Pancreas (tissue), 10 donors: ENCODE data around the gene OSBPL8. TPM values are rescaled to one million over a fixed set of nuclear protein-coding genes. Genes with fewer than 3 reads are reported as not detected.

ENCODE experiments used
- ATAC-seq, 4 donors: fragments of 200-7000 bp; cut with Tn5 transposase; one replicate each; pipeline versions ENCODE4 v1.8.0 to v1.9.1; 2020; ENCODE audit warnings: mild to moderate bottlenecking in 4 of 4, moderate library complexity in 4 of 4
- DNase-seq, 6 donors: peaks; one replicate each; pipeline ENCODE4 v3.0.0-alpha.2; 2020
- FAIRE-seq: peaks from 2 replicates; lab custom pipeline; 2012; peaks lifted over from hg19 to GRCh38; lab: Jason Lieb, UNC
- H3K27ac ChIP-seq, 4 donors: fragments of 200-600 bp; sonication (generic); 1 replicate in 3 of 4; 2 replicates in 1 of 4; pipeline versions ENCODE4 v1.5.0 to v1.8.0; 2020
- H3K27me3 ChIP-seq, 4 donors: fragments of 200-600 bp; one replicate each; pipeline ENCODE4 v1.8.0; 2021
- H3K36me3 ChIP-seq, 3 donors: fragments of 200-600 bp; sonication (generic) in 1 of 3; one replicate each; pipeline versions ENCODE4 v1.5.0 to v1.8.0; 2020 to 2021
- H3K4me1 ChIP-seq, 3 donors: fragments of 200-600 bp; one replicate each; pipeline ENCODE4 v1.8.0; 2021
- H3K4me3 ChIP-seq, 4 donors: fragments of 200-600 bp; sonication (generic) in 2 of 4; one replicate each; pipeline versions ENCODE4 v1.5.0 to v1.8.0; 2020 to 2021
- H3K9me3 ChIP-seq, 4 donors: fragments of 200-600 bp; one replicate each; pipeline ENCODE4 v1.8.0; 2021
- CTCF ChIP-seq, 4 donors: fragments of 200-600 bp; sonication (generic) in 3 of 4; IDR thresholded peaks; one replicate each; pipeline versions ENCODE4 v1.5.0 to v1.8.0; 2021; ENCODE audit warnings: antibody characterized with exemption in 4 of 4
- WGBS, 2 donors: extraction: QIAGEN DNeasy Blood & Tissue Kit; methylation state at CpG; one replicate each; pipeline ENCODE4 v1.1.7; 2013; 5-methylcytosine and 5-hydroxymethylcytosine counted together
- intact Hi-C, 3 donors: fragments of 100-400 bp; cut with DNase I; formaldehyde crosslinking; loops; one replicate each; pipeline versions ENCODE4 v1.11.1 to v1.14.2; 2022
- polyA plus RNA-seq, 2 donors: library from polyadenylated mRNA; stranded (reverse); fragments of 200-250 nt; gene quantifications; one replicate each; pipeline ENCODE4 v1.2.3, GENCODE V29; 2013
- total RNA-seq, 6 donors: library from RNA; stranded (reverse); fragmentation: NEBNext Ultra II Directional in 4 of 6; extraction: Animal tissue kit (Norgen Biotek cat#: 25700) in 4 of 6; gene quantifications; one replicate each; pipeline versions ENCODE4 v1.2.1 to v1.2.4, GENCODE V29; 2021 to 2023
- donor health status: healthy with polysubstance abuse.
- donor health status: DM: no; HTN: no; CAD: no; lungs with moderate emphysema.
- donor health status: DM: no; HTN: no; CAD: no.
- donor health status: control.
- donor health status: control.
- donor health status: Bipolar disorder and iron deficiency.
- donor health status: DM: yes; HTN: yes; CAD: no.
- donor health status: DM: no; HTN: no; CAD: no.
- donor health status: DM: no; HTN: no; CAD: no.
- donor health status: DM: yes; HTN: yes; CAD: no.

The OSBPL8 gene
- total and polyA plus RNA-seq, 8 donors: 3.6 to 39.6 (median 22.7) TPM

DNA sequence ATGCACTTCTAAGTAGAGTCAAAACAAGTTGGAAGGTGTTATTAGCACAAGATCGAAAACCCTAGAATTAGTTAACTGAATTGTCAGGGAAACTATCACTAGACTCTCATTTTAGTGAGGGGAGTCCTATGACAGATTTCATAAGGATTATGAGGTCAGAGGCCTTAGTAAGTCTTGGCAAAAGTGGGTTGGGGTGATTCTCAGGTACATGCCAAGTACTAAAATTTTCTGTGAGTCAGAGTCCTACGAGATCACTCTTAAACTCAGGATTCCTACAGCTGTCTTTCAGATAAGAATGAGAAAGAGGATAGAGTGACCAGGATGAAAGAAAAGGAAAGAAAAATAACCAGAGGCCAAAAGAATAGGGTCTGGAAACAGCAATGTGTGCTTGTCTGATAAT, 160.5 kb downstream of the OSBPL8 start:
- FAIRE-seq (no peak), ATAC-seq (no peak), DNase-seq (no peak)
- Histone ChIP-seq H3K27ac (no peak overlapping the region), H3K36me3 (no peaks in the 10 kb centered on the region), H3K4me3 (no peak overlapping the region), H3K27me3 (no peaks in the 10 kb centered on the region), H3K4me1 (no peaks in the 10 kb centered on the region), H3K9me3 (no peaks in the 10 kb centered on the region)
- intact Hi-C loops: no loop called here
- TF ChIP-seq CTCF (IDR thresholded peaks at IDR 0.05): no peak
- 89 to 94% methylated on average over 2 of the region's 2 CpGs for WGBS, 2 donors

DNA sequence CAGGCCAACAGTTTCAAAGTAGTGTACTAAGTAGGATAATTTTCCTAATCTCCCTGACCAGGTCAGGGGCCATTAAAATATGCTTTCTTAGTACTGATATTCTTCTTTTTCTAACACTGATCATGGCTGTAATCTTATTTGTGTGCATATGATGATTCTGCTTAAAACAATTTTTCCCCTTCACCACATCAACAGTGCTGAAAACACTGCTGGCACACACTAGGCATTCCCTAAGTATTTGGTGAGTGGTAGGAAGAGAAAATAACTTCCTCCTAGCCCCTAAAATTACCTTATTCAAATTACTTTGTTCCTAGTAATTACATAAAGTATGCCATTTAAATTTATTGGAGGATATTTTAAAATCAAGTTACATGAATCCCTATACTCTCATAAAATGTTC, 161.5 kb downstream of the OSBPL8 start:
- Histone ChIP-seq H3K27ac (no peak overlapping the region), H3K9me3 (no peaks in the 10 kb centered on the region), H3K4me1 (no peaks in the 10 kb centered on the region), H3K27me3 (no peaks in the 10 kb centered on the region), H3K4me3 (no peak overlapping the region), H3K36me3 (no peaks in the 10 kb centered on the region)
- FAIRE-seq (no peak), ATAC-seq (no peak), DNase-seq (no peak)
- no peak for TF ChIP-seq CTCF (IDR thresholded peaks at IDR 0.05)
- intact Hi-C loops: no loop called here

DNA sequence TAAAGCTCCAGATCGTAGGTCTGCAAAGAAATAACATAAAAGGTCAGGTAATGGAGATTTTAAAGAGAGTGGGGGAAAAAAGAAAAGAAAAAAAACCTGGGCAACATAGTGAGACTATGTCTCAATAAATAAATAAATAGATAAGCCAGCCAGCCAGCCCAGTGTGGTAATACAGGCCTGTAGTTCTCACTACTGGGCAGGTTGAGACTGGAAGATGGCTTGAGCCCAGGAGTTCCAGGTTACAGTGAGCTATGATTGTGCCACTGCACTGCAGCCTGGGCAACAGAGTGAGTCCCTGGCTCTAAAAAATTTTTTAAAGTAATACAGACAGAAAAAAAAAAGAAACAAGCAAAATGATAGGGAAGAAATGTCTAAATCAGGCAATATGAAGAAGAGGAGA, 168.1 kb downstream of the OSBPL8 start:
- Histone ChIP-seq H3K9me3 (no peaks in the 10 kb centered on the region), H3K27me3 (no peaks in the 10 kb centered on the region), H3K36me3 (peaks cover 0 to 3% (median 0%) of the 10 kb centered on the region in 3 donors), H3K27ac (no peak overlapping the region), H3K4me3 (no peak overlapping the region), H3K4me1 (no peaks in the 10 kb centered on the region)
- WGBS, 2 donors: 84 to 96% methylated on average over 1 of the region's 1 CpG
- ATAC-seq: no peak
- DNase-seq: no peak
- intact Hi-C loops: no loop called here
- no peak for FAIRE-seq
- TF ChIP-seq CTCF (IDR thresholded peaks at IDR 0.05): no peak

- no peak overlapping the region for H3K27ac ChIP-seq
- no peaks in the 10 kb centered on the region for H3K9me3 ChIP-seq
- no peaks in the 10 kb centered on the region for H3K27me3 ChIP-seq
- DNase-seq (no peak), FAIRE-seq (no peak), ATAC-seq (no peak)
- H3K36me3 ChIP-seq: peaks cover 0 to 6% (median 3%) of the 10 kb centered on the region in 3 donors
- H3K4me3 ChIP-seq: no peak overlapping the region
- peaks cover 0 to 3% (median 0%) of the 10 kb centered on the region in 3 donors for H3K4me1 ChIP-seq
- TF ChIP-seq CTCF (IDR thresholded peaks at IDR 0.05): no peak
- intact Hi-C loops: no loop called here
- 89 to 94% methylated on average over 2 of the region's 2 CpGs for WGBS, 2 donors
Observed at GRCh38 chr12:76387614-76388013, 172.0 kb downstream of the OSBPL8 start.

GRCh38 chr12:76384560-76384959, 175.0 kb downstream of the OSBPL8 start:
- no peak overlapping the region for H3K27ac ChIP-seq
- intact Hi-C loops: no loop called here
- H3K9me3 ChIP-seq: no peaks in the 10 kb centered on the region
- no peak for FAIRE-seq
- H3K36me3 ChIP-seq: peaks cover 0 to 6% (median 3%) of the 10 kb centered on the region in 3 donors
- WGBS, 2 donors: 89 to 91% methylated on average over 2 of the region's 2 CpGs
- peaks cover 0 to 3% (median 0%) of the 10 kb centered on the region in 3 donors for H3K4me1 ChIP-seq
- DNase-seq: no peak
- H3K4me3 ChIP-seq: no peak overlapping the region
- no peak for ATAC-seq
- H3K27me3 ChIP-seq: no peaks in the 10 kb centered on the region
- no peak for TF ChIP-seq CTCF (IDR thresholded peaks at IDR 0.05)
